ENCODE data around the gene HIPK2. TPM values are rescaled to one million over a fixed set of nuclear protein-coding genes. Genes with fewer than 3 reads are reported as not detected.

HIPK2 gene
- polyA plus RNA-seq, 1 donor (not counting 4 experiments of a cell fraction or from before 2014, with no cell fraction given), result 5.8 TPM

- peaks cover 0 to 9% of the 10 kb centered on the region in 2 experiments for H3K36me3 ChIP-seq (ENCODE audit: control insufficient read depth in 2 of 2, extremely low read depth in 1 of 2, insufficient read depth in 2 of 2, low read length in 2 of 2)
- no peaks in the 10 kb centered on the region for H4K20me1 ChIP-seq (ENCODE audit: control insufficient read depth, extremely low read depth, insufficient read depth, low read length)
- H2AFZ ChIP-seq (ENCODE audit: control insufficient read depth, low read length), result no peak overlapping the region
- H3K9me3 ChIP-seq (ENCODE audit: control insufficient read depth, low read depth, low read length), result no peaks in the 10 kb centered on the region
- no peak overlapping the region for H3K4me3 ChIP-seq (ENCODE audit: control insufficient read depth in 2 of 3, extremely low read depth in 1 of 3, insufficient read depth in 2 of 3, low read depth in 1 of 3, low read length in 3 of 3)
- peaks cover 47% of the 10 kb centered on the region for H3K4me1 ChIP-seq (ENCODE audit: control insufficient read depth, extremely low read depth, insufficient read depth, low read length)
- no peak overlapping the region for H3K9ac ChIP-seq (ENCODE audit: control insufficient read depth, extremely low read depth, insufficient read depth, low read length)
- peaks cover 59% of the 10 kb centered on the region for H3K79me2 ChIP-seq (ENCODE audit: control insufficient read depth, insufficient read depth, low read length)
- TF ChIP-seq CTCF (optimal IDR thresholded peaks at IDR 0.05 in 1 of 3, IDR thresholded peaks at IDR 0.05 in 1 of 3, conservative IDR thresholded peaks at IDR 0.05 in 1 of 3; ENCODE audit: extremely low read depth in 1 of 3, insufficient read depth in 2 of 3, low read length in 3 of 3) (no peak), EZH2 (IDR thresholded peaks at IDR 0.05; ENCODE audit: low read length) (no peak)
- peak overlapping the region; percentile 42 for H3K27ac ChIP-seq (ENCODE audit: control insufficient read depth, insufficient read depth, low read length)
- peak; percentile 86 for FAIRE-seq
- H3K4me2 ChIP-seq (ENCODE audit: control insufficient read depth, extremely low read depth, insufficient read depth, low read depth, low read length), result peak overlapping the region; percentile 52
- DNase-seq (ENCODE audit: low read depth, low spot score), result peak; percentile 66
- peaks cover 3% of the 10 kb centered on the region for H3K9me1 ChIP-seq (ENCODE audit: control insufficient read depth, extremely low read depth, insufficient read depth, low read length)
- no peaks in the 10 kb centered on the region for H3K27me3 ChIP-seq (ENCODE audit: control insufficient read depth, extremely low read depth, insufficient read depth, low read length)
- dilution Hi-C loops (cut with MboI; ENCODE audit: extremely low pct_ligation_motif_present, low sequenced_read_pairs), result no loop called here
Observed at GRCh38 chr7:139774376-139774775, 3.4 kb downstream of the HIPK2 start.

GRCh38 chr7:139773371-139773770, 4.4 kb downstream of the HIPK2 start:
- H4K20me1 ChIP-seq (ENCODE audit: control insufficient read depth, extremely low read depth, insufficient read depth, low read length), result no peaks in the 10 kb centered on the region

More at GRCh38 chr7:139773371-139773770, 4.4 kb downstream of the HIPK2 start:
- no peaks in the 10 kb centered on the region for H3K9me3 ChIP-seq (ENCODE audit: control insufficient read depth, low read depth, low read length)
- no peak for FAIRE-seq
- no peaks in the 10 kb centered on the region for H3K27me3 ChIP-seq (ENCODE audit: control insufficient read depth, extremely low read depth, insufficient read depth, low read length)
- no peak overlapping the region for H3K4me3 ChIP-seq (ENCODE audit: control insufficient read depth in 2 of 3, extremely low read depth in 1 of 3, insufficient read depth in 2 of 3, low read depth in 1 of 3, low read length in 3 of 3)
- TF ChIP-seq CTCF (optimal IDR thresholded peaks at IDR 0.05 in 1 of 3, IDR thresholded peaks at IDR 0.05 in 1 of 3, conservative IDR thresholded peaks at IDR 0.05 in 1 of 3; ENCODE audit: extremely low read depth in 1 of 3, insufficient read depth in 2 of 3, low read length in 3 of 3), result no peak
- no peak for TF ChIP-seq EZH2 (IDR thresholded peaks at IDR 0.05; ENCODE audit: low read length)
- no peak overlapping the region for H3K27ac ChIP-seq (ENCODE audit: control insufficient read depth, insufficient read depth, low read length)
- no peak overlapping the region for H3K9ac ChIP-seq (ENCODE audit: control insufficient read depth, extremely low read depth, insufficient read depth, low read length)
- H3K4me2 ChIP-seq (ENCODE audit: control insufficient read depth, extremely low read depth, insufficient read depth, low read depth, low read length), result no peak overlapping the region
- H3K9me1 ChIP-seq (ENCODE audit: control insufficient read depth, extremely low read depth, insufficient read depth, low read length), result peaks cover 3% of the 10 kb centered on the region
- peaks cover 0 to 9% of the 10 kb centered on the region in 2 experiments for H3K36me3 ChIP-seq (ENCODE audit: control insufficient read depth in 2 of 2, extremely low read depth in 1 of 2, insufficient read depth in 2 of 2, low read length in 2 of 2)
- peaks cover 68% of the 10 kb centered on the region for H3K79me2 ChIP-seq (ENCODE audit: control insufficient read depth, insufficient read depth, low read length)
- no peak overlapping the region for H2AFZ ChIP-seq (ENCODE audit: control insufficient read depth, low read length)
- no peak for DNase-seq (ENCODE audit: low read depth, low spot score)
- peaks cover 47% of the 10 kb centered on the region for H3K4me1 ChIP-seq (ENCODE audit: control insufficient read depth, extremely low read depth, insufficient read depth, low read length)
- dilution Hi-C loops (cut with MboI; ENCODE audit: extremely low pct_ligation_motif_present, low sequenced_read_pairs), result no loop called here
